Progenitor cell of endocrine pancreas (in vitro differentiated cells): Measurements from ENCODE around the gene KRTAP12-2. TPM values are rescaled to one million over a fixed set of nuclear protein-coding genes. Genes with fewer than 3 reads are reported as not detected.

Experiments
- DNase-seq: peaks from one replicate; pipeline ENCODE4 v3.0.0; 2021; ENCODE audit warnings: low spot score; ENCODE audit not compliant: unreplicated experiment
- H3K27ac Mint-ChIP-seq: 2 replicates; pipeline ENCODE4 v1.8.0; 2021; ENCODE audit warnings: mild to moderate bottlenecking, moderate library complexity, mixed read lengths
- H3K27me3 Mint-ChIP-seq: 2 replicates; pipeline ENCODE4 v1.8.0; 2021; ENCODE audit warnings: mixed read lengths
- H3K36me3 Mint-ChIP-seq: 2 replicates; pipeline ENCODE4 v1.8.0; 2022; ENCODE audit warnings: mixed read lengths; ENCODE audit not compliant: insufficient read depth
- H3K4me1 Mint-ChIP-seq: 2 replicates; pipeline ENCODE4 v1.8.0; 2021; ENCODE audit warnings: low read depth, mixed read lengths
- H3K4me3 Mint-ChIP-seq: 2 replicates; pipeline ENCODE4 v1.8.0; 2021; ENCODE audit warnings: low read depth, mild to moderate bottlenecking, moderate library complexity, mixed read lengths
- H3K9me3 Mint-ChIP-seq: 2 replicates; pipeline ENCODE4 v1.8.0; 2021; ENCODE audit warnings: low read depth, mixed read lengths
- CTCF ChIP-seq: fragments of 200-600 bp; sonication (generic); IDR thresholded peaks from one replicate; pipeline ENCODE4 v1.5.0; 2021; ENCODE audit warnings: antibody characterized with exemption, mild to moderate bottlenecking; ENCODE audit not compliant: unreplicated experiment
- total RNA-seq: library from RNA; stranded (reverse); gene quantifications from 2 replicates; pipeline ENCODE4 v1.2.1, GENCODE V29; 2021

Gene KRTAP12-2
- total RNA-seq, 1 donor from 2014 or later, result not detected

GRCh38 chr21:44684077-44684476 is 17.4 kb upstream of the KRTAP12-2 start:
- Mint-ChIP-seq H3K27ac (no peak overlapping the region), H3K9me3 (no peaks in the 10 kb centered on the region), H3K27me3 (peaks cover 64% of the 10 kb centered on the region), H3K4me3 (no peak overlapping the region), H3K36me3 (no peaks in the 10 kb centered on the region), H3K4me1 (peaks cover 17% of the 10 kb centered on the region)
- no peak for TF ChIP-seq CTCF
- no peak for DNase-seq

GRCh38 chr21:44682580-44683151 is 15.9 kb upstream of the KRTAP12-2 start:
- no peak for TF ChIP-seq CTCF
- H3K4me1 Mint-ChIP-seq, result peaks cover 15% of the 10 kb centered on the region
- H3K27ac Mint-ChIP-seq, result no peak overlapping the region
- H3K27me3 Mint-ChIP-seq, result peaks cover 58% of the 10 kb centered on the region
- no peak for DNase-seq
- no peaks in the 10 kb centered on the region for H3K9me3 Mint-ChIP-seq
- no peak overlapping the region for H3K4me3 Mint-ChIP-seq
- no peaks in the 10 kb centered on the region for H3K36me3 Mint-ChIP-seq

GRCh38 chr21:44681861-44682579 is 15.3 kb upstream of the KRTAP12-2 start, which contains the start of gene KRTAP12-1:
Gene KRTAP12-1 (minus strand): TSS chr21:44682163. CDS start chr21:44682123, 40 bp downstream.
- H3K36me3 Mint-ChIP-seq, result no peaks in the 10 kb centered on the region
- H3K27ac Mint-ChIP-seq, result no peak within 1 kb of the TSS
- peaks cover 8% of the 10 kb centered on the region for H3K4me1 Mint-ChIP-seq

GRCh38 chr21:44681152-44681551 is 14.4 kb upstream of the KRTAP12-2 start:
- H3K27me3 Mint-ChIP-seq, result peaks cover 52% of the 10 kb centered on the region
- no peak overlapping the region for H3K27ac Mint-ChIP-seq
- no peaks in the 10 kb centered on the region for H3K9me3 Mint-ChIP-seq

More at GRCh38 chr21:44681861-44682579, 15.3 kb upstream of the KRTAP12-2 start, which contains the start of gene KRTAP12-1:
- TF ChIP-seq CTCF, result no peak
- H3K27me3 Mint-ChIP-seq, result peaks cover 53% of the 10 kb centered on the region
- no peaks in the 10 kb centered on the region for H3K9me3 Mint-ChIP-seq
- no peak within 1 kb of the TSS for H3K4me3 Mint-ChIP-seq
- DNase-seq, result no peak

More at GRCh38 chr21:44681152-44681551, 14.4 kb upstream of the KRTAP12-2 start:
- TF ChIP-seq CTCF, result no peak
- Mint-ChIP-seq H3K36me3 (no peaks in the 10 kb centered on the region), H3K4me3 (no peak overlapping the region), H3K4me1 (peaks cover 2% of the 10 kb centered on the region)
- no peak for DNase-seq
